Measurements from ENCODE around the gene NOS3.
A peak's percentile ranks its signal among the peaks of the same experiment; 100 is the strongest.

NOS3 gene

GRCh38 chr7:151058781-151059366 lies 68.1 kb downstream of the NOS3 start:
- DNase-seq (ENCODE audit: low spot score): no peak

DNA sequence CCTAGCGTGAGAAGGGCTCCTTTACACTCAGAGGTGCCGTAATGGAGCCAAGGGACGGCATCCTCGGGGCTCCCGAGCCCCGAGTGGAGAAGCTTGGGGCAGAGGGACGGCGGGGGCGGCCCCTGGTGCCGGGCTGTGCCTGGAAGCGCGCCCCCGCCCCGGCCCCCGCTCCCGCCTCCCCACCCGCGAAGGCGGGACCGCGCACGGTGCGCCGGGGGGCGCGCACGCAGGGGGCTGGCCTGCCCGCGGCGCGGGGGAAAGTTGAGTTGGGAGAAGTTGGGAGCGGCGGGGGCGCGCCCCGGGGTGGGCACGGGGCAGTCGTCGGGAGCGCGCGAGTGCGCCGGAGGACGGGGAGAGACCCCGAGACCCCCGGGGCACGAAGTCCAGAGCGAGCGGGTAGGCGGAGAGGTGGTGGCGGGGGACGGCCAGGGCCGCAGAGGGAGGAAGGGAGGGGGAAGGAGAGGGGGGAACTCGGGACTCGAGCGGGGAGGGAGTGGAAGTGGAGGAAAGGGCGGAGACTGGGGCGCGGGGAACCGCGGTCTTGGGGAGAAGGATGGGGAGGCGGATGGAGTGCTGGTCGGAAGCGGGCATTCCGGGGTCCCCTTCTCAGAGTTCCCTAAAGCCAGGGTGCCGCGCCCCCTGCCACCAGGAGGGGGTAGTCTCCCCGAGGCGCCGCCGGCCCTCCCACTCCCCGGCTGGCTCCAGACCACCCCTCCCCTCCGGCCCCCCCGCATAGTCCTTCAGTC lies 68.7 kb downstream of the NOS3 start, which contains the start of gene SLC4A2:
SLC4A2 (plus strand) TSS at position 223 of the 746 bp plus-strand sequence. CDS start 2,399 bp downstream, outside the sequence.
- DNase-seq (ENCODE audit: low spot score): peak; percentile 94

DNA sequence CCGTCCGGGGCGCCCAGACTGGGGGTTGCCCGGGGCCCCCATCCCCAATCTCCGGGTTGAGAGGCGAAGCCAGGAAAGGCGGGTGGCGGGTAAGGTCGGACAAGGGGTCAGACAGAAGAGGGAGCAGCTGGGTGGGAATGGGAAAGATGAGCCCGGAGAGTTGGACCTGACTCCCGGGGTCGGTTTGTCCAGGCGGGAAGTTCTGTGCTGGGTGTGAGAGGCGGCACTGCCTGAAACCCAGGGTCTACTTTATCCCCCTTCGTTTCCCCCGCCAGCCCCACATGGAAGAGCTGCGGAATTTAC lies 69.2 kb downstream of the NOS3 start:
- no peak for DNase-seq (ENCODE audit: low spot score)

DNA sequence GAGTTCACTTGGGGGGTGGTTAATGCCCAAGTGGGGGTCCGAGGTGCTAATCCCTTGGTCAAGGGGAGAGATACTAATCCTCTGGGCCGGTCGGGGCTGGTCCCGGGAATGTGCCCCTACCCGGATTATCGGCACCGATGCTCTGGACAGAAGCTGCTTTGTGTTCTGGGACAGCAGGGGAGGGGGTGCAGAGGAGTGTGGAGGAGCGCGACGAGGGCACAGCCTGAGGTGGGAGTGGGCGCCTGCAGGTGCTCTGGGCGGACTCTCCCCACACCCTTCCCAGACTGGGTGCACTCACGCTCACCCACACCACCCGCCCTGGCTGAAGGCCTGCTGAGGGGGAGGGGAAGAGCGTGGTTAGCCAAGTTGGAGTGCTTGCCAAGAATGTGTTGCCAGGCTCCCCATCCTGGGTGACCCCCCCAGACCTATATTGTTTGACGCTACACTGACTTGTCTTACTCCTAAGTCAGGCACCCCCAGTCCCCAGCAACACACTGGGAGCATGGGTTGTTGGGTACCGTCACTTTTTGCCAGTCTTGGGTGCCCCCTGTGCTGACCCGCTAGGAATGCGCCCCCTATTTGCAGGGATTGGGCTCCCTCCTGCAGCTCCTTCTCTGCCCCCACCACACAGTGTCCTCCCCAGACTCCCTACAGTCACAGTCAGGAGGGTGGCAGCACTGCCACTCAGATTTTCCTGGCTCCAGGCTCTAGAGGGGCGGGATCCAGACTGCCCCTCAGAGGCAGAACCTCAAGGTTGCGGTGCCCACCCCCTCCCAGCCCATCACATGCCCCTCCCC lies 69.8 kb downstream of the NOS3 start:
- no peak for DNase-seq (ENCODE audit: low spot score)

DNA sequence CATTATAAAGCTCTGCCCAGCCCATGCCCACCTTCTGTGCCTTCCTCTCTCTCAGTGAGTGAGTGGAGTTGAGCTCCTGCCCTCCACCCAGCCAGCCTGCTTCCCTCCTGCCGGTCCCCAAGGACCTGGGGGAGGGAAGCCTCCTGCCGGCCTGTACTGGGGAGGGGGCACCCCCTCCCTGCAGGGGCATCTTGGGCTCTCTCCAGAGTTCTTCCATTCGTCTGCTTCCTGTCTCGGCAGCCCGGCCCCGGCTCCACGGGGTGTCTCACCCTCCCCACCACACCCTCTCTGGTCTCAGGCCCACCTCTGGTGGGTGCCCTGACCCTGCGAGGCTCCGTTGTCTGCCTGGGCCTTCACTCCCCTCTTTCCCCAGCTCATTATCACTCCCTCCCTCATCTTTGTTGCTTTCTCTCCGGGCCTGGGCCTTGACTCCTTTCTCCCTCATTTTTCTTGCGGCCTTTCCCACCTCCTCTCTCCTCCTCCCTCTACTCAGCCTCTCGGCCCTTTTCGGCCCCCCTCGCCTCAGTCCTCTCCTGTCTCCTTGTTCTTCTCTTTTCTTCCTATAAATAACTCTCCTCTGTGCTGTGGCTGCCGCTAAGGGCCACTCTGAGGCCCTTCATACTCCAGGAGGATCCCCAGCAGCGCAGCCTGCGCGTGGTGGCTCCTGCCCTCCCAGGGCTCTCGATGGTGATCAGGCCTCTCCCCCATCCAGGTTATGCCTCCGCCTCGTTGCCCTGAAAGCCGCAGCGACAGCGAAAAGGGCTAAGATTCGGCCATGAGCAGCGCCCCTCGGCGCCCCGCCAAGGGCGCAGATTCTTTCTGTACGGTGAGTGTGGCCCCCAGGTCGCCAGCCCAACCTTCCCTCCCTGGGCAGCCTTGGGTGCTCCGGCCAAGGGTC lies 70.6 kb downstream of the NOS3 start:
- no peak for DNase-seq (ENCODE audit: low spot score)

GRCh38 chr7:151062111-151062398 lies 71.2 kb downstream of the NOS3 start:
- no peak for DNase-seq (ENCODE audit: low spot score)

DNA sequence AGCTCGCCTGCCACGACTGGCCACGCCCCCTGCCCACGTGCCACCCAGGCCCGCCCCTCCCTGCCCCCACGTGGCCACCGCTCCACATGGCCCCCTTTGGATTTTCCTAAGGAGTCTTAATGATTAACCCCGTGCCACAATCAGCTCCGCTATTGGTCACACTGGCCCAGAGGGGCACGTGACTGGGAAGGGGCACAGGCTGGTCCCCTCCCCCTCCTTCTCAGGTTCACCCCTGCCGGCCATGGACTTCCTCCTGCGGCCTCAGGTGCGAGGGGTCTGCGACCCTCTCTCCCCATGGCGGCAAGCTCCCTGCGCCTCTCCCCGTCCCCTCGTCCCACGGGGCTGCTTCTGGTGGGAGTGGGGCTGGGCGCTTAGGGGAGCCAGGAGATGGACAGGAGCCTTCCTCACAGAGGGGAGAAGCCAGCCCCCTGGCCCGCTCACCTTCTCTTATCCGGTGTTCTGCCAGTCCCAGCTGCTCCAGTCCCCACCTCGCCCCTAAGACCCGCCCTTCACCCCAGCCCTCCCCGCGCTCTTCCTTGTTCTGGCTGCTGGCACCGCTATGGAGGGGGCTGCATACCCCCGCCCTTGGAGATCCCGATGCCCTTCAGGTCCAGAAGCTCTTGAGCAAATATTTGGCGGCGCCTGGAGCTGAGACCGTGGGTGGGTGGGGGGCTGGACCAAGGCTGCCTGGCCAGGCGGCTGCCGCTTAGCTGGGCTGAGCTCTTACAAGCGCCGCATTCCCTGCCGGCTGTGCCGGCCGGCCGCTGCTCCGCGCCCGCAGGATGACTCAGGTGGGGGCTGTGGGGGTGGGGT lies 71.8 kb downstream of the NOS3 start:
- no peak for DNase-seq (ENCODE audit: low spot score)

DNA sequence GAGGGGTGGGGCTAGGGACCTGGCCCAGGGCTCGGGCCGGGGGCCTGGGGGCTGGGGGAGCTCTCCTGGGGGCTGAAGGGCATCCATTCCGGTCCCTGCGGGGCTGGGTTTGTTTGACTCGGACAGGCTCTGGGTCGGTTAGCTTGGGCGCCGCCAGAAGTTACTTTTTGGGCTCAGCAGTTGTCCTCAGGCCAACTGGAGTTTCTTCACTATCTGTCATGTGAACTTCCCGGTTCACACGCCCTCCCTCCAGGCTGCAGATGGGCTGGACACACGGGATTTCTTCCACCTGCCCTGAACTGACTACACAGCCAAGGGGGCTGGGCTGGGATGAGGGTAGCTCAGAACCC lies 72.4 kb downstream of the NOS3 start:
- DNase-seq (ENCODE audit: low spot score): no peak

Measured in left forelimb (tissue), 1 donor.